T-helper 2 cell treated with Interferon-gamma antibody and Interleukin-4, amounts not matched to agents 5 μg/mL and 100 μg/mL, for 36 hours (primary cell): ENCODE results near the gene RPL18.

Source experiments
- DNase-seq: peaks from one replicate; pipeline ENCODE4 v3.0.0; 2021; ENCODE audit warnings: low spot score
- H3K27ac Mint-ChIP-seq: one replicate; pipeline ENCODE4 v1.8.0; 2021; ENCODE audit warnings: mild to moderate bottlenecking, mixed read lengths
- H3K27me3 Mint-ChIP-seq: one replicate; pipeline ENCODE4 v1.8.0; 2021; ENCODE audit warnings: low read depth, mixed read lengths
- H3K36me3 Mint-ChIP-seq: one replicate; pipeline ENCODE4 v1.8.0; 2021; ENCODE audit warnings: low read depth, mixed read lengths
- H3K4me1 Mint-ChIP-seq: one replicate; pipeline ENCODE4 v1.8.0; 2021; ENCODE audit warnings: low read depth, mixed read lengths
- H3K4me3 Mint-ChIP-seq: one replicate; pipeline ENCODE4 v1.8.0; 2022; ENCODE audit warnings: mild to moderate bottlenecking, moderate library complexity, mixed read lengths
- H3K9me3 Mint-ChIP-seq: one replicate; pipeline ENCODE4 v1.8.0; 2021; ENCODE audit warnings: mixed read lengths

The RPL18 gene

DNA sequence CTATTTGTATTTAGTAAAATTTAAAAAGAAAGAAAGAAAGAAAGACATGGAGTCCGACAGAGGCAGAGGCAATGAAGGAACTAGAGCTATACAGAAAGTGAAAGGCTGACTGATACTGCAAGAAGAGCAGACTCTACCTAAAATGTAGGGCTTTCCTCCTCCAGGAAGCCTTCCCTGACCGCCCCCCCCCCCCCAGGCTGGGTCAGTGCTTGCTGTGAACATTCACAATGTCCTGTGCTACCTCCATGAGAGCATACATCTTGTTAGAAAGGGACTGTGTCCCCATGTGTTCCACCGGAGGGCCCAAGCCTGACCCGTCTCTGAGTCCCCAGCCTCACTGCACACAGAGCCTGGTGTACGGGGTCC lies 32.7 kb upstream of the RPL18 start:
- H3K27ac Mint-ChIP-seq, result no peak overlapping the region
- H3K4me3 Mint-ChIP-seq, result no peak overlapping the region
- peaks cover 23% of the 10 kb centered on the region for H3K4me1 Mint-ChIP-seq
- H3K9me3 Mint-ChIP-seq, result no peaks in the 10 kb centered on the region
- DNase-seq, result no peak
- H3K36me3 Mint-ChIP-seq, result no peaks in the 10 kb centered on the region
- H3K27me3 Mint-ChIP-seq, result no peaks in the 10 kb centered on the region

DNA sequence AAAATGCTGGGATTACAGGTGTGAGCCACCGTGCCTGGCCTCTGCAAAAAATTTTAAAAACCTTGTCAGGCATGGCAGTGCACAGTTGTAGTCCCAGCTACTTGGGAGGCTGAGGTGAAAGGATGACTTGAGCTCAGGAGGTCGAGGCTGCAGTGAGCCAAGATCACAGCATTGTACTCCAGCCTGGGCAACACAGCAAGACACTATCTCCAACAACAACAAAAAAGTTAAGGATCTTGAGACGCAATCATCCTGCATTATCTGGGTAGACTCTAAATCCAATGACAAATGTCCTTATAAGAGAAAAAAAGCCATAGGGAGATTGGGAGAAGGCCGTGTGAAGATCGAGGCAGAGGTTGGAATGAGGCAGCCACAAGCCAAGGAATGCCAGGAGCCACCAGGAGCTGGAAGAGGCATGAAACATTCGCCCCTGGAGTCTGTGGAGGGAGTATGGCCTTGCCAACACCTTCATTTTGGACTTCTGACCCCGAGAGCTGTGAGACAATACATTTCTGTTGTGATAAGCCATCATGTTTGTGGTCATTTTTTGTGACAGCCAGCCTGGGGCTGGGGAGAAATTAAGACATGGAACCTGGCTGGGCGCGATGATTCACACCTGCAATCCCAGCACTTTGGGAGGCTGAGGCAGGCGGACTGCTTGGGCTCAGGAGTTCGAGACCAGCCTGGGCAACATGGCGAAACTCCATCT lies 32.1 kb upstream of the RPL18 start:
- Mint-ChIP-seq H3K4me1 (peaks cover 23% of the 10 kb centered on the region), H3K27me3 (no peaks in the 10 kb centered on the region), H3K4me3 (no peak overlapping the region), H3K9me3 (no peaks in the 10 kb centered on the region), H3K27ac (no peak overlapping the region), H3K36me3 (no peaks in the 10 kb centered on the region)
- DNase-seq, result no peak

DNA sequence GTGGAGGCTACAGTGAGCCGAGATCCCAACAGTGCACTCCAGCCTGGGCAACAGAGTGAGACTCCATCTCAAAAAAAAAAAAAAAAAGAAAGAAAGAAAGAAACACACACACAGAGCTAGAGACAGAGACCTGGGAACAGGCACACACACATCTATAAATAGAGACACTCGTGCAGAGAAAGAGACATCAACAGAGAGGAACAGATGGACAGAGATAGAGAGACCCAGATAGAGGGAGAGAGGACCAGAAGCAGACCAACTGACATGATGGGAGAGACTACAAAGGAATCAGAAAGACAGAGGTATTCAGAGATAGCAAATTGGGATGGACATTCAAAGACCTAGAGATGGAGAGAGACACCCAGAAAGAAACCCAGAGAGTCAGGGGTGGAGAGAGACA lies 29.2 kb upstream of the RPL18 start:
- DNase-seq, result no peak
- peaks cover 38% of the 10 kb centered on the region for H3K4me1 Mint-ChIP-seq
- peaks cover 3% of the 10 kb centered on the region for H3K27me3 Mint-ChIP-seq
- H3K9me3 Mint-ChIP-seq, result no peaks in the 10 kb centered on the region
- H3K27ac Mint-ChIP-seq, result peak overlapping the region; percentile 78
- H3K36me3 Mint-ChIP-seq, result no peaks in the 10 kb centered on the region
- peak overlapping the region; percentile 35 for H3K4me3 Mint-ChIP-seq

DNA sequence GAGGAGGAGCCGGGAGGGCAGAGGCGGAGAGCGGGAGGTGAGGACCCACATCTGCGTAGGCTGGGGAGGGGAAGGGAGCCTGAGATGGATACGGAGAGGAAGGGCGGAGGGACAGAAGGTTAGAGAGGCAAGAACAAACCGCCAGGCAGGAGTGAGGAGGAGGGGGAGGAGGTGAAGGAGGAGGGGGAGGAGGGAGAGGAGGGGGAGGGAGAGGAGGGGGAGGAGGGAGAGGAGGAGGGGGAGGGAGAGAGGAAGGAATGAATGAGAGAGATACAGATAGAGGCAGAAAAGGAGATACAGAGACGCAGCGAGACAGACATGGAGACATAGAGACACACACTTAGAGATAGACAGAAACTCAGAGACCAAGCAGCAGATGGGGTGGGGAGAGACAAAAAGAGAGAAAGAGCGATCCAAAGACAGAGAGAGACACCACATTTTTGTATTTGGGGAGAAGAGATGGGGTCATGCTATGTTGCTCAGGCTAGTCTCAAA lies 27.8 kb upstream of the RPL18 start:
- DNase-seq, result no peak
- Mint-ChIP-seq H3K4me1 (peaks cover 33% of the 10 kb centered on the region), H3K27me3 (peaks cover 3% of the 10 kb centered on the region), H3K36me3 (no peaks in the 10 kb centered on the region), H3K9me3 (no peaks in the 10 kb centered on the region), H3K27ac (peak overlapping the region; percentile 72), H3K4me3 (peak overlapping the region; percentile 47)

DNA sequence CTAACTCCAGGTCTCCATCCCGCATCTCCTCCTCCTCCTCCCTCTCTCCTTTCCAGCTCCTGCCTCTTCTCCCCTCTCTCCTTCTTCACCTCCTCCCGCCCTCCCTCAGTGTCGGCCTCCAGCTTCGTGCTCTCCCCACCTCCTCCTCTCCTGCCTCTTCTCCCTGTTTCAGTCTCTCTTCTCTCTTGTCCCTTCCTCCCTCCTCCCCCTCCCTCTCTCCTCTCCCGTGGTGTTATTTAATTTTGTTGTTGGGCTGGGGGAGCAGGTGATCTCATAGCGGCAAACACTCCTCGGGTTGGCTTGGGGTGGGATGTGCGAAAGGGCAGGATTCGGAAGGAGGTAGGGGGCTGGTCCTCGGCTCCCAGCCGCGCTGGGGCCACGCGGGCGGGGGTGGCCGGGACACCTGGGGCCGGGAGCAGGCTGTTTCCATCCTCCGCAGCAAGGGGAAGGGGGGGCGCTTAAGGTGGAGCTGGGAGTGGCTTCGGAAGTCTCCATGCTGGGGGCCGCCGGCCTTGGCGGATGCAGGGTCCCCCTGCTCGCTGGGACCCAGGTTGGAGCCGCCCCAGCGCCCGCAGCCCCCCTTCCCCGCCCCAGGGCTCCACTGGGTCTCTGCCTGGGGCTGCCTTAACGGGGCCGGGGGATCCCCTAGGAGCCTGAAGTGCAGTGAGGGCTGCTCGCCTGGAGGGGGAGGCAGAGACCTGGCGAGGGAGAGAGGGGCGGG lies 27.2 kb upstream of the RPL18 start, which contains the start of gene CA11:
Gene CA11, minus strand, starts transcription at position 187 of the 721 bp plus-strand sequence. CDS start 555 bp downstream, outside the sequence.
- H3K27ac Mint-ChIP-seq, result peak within 1 kb of the TSS; percentile 84
- peaks cover 35% of the 10 kb centered on the region for H3K4me1 Mint-ChIP-seq
- no peaks in the 10 kb centered on the region for H3K36me3 Mint-ChIP-seq
- peaks cover 3% of the 10 kb centered on the region for H3K27me3 Mint-ChIP-seq
- H3K9me3 Mint-ChIP-seq, result no peaks in the 10 kb centered on the region
- peak within 1 kb of the TSS; percentile 80 for H3K4me3 Mint-ChIP-seq
- DNase-seq, result peak; percentile 85

DNA sequence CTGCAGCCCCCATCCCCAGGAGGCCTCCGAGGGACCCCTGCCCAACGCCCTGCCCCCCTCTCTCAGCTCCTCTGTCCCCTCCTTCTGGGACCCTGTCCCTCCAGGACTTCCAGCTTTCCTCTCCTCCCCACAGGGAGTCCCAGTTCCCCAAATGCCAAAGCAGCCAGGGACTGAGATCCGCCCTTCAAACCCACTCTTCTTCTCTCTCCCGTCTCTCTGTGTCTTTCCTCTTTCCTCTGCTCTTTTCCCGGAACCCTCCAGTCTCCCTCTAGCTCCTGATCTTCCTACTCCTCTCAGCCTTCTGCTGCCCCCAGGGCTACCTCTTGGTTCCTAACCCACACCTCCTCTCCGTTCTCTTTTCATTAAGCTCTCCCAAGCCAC lies 26.6 kb upstream of the RPL18 start:
- peaks cover 35% of the 10 kb centered on the region for H3K4me1 Mint-ChIP-seq
- no peaks in the 10 kb centered on the region for H3K9me3 Mint-ChIP-seq
- H3K27ac Mint-ChIP-seq, result peak overlapping the region; percentile 84
- H3K36me3 Mint-ChIP-seq, result no peaks in the 10 kb centered on the region
- H3K4me3 Mint-ChIP-seq, result peak overlapping the region; percentile 80
- peaks cover 3% of the 10 kb centered on the region for H3K27me3 Mint-ChIP-seq
- no peak for DNase-seq

DNA sequence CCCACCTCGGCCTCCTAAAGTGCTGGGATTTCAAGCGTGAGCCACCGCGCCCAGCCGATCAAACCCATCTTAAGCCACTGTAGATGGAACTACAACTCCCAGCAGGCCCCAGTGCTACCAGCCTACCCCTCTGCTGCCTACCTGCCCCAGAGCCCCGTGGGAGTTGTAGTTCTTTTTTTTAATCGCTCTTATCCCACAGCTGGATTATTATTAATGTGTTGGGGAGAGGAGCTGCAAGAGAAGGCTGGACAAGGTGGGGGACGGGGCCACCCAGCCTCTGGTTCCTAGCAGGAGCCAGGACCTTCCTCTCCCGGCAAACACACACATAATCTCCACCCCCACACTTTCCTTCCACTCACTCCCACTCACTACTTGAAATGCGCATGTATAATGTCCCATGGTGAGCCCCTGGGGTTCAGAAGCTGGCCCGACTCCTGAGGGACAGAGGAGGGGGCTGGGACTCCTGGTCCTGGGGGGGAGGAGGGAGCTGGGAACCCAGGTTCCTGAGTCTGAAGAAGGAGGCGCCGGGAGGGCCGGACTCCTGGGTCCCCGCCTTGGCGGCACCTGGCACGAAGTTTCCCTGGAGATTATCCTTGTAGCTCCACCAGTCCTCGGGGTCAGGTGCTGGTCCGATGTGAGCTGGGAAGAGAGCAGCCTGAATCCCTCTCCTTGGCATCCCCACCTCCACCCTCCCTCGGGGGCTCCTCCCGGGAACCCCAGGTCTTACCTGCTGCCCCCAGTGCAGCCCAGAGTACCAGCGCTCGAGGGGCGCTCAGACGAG lies 26.1 kb upstream of the RPL18 start:
- Mint-ChIP-seq H3K27me3 (peaks cover 3% of the 10 kb centered on the region), H3K27ac (no peak overlapping the region), H3K36me3 (no peaks in the 10 kb centered on the region), H3K4me1 (peaks cover 35% of the 10 kb centered on the region), H3K4me3 (peak overlapping the region; percentile 80), H3K9me3 (no peaks in the 10 kb centered on the region)
- DNase-seq, result peak; percentile 66

DNA sequence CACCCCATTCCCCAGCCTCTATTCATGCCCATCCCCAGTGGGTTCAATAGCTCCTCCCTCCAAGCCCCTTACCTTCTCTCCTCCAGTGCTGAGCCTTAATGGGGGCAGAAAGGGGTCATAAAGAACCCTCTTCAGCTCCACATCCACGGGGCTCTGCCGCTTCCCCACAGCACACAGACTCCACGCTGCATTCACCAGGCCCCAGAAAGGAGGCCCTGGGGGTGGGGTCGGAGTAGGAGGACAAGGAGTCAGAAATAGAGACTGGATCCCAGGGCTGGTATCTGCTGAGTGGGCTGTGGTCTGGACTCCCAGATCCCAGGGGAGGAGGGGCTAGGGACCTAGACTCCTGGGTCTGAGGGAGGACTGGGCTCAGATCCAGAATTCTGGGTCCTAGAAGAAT lies 25.4 kb upstream of the RPL18 start:
- Mint-ChIP-seq H3K27me3 (peaks cover 3% of the 10 kb centered on the region), H3K9me3 (no peaks in the 10 kb centered on the region), H3K36me3 (no peaks in the 10 kb centered on the region), H3K27ac (no peak overlapping the region), H3K4me1 (peaks cover 31% of the 10 kb centered on the region), H3K4me3 (no peak overlapping the region)
- no peak for DNase-seq

DNA sequence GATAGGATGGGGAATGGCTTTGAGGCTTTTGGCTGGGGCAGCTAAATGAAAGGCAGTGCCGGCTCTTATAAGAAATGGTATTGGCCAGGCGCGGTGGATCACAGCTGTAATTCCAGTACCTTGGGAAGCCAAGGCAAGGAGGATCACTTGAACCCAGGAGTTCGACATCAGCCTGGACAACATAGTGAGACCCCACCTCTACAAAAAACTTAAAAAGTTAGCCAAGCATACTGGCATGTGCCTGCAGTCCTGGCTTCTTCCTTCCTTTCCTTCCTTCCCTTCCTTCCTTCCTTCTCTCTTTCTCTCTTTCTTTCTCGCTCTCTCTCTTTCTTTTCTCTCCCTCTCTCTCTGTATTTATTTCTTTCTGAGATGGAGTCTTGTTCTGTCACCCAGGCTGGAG lies 23.9 kb upstream of the RPL18 start:
- Mint-ChIP-seq H3K27me3 (peaks cover 3% of the 10 kb centered on the region), H3K27ac (no peak overlapping the region), H3K9me3 (peaks cover 5% of the 10 kb centered on the region), H3K4me3 (no peak overlapping the region), H3K36me3 (no peaks in the 10 kb centered on the region), H3K4me1 (peaks cover 31% of the 10 kb centered on the region)
- DNase-seq, result no peak

DNA sequence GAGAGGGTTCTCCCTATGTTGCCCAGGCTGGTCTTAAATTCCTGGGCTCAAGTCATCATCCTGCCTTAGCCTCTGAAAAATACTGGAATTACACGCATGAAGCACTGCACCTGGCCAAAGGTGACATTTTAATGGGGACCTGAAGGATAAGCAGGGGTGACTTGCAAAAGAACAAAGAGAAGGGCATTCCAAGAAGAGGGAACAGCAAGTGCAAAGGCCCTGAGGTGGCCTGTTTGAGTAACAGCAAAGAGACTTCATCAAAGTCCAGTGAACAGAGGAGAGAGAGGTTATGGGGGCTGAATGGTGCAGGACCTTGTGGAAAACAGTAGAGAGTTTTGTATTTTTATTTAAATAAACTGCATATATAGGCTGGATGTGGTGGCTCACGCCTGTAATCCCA lies 22.9 kb upstream of the RPL18 start:
- Mint-ChIP-seq H3K27me3 (peaks cover 3% of the 10 kb centered on the region), H3K4me1 (peaks cover 30% of the 10 kb centered on the region), H3K9me3 (peaks cover 5% of the 10 kb centered on the region), H3K27ac (no peak overlapping the region), H3K4me3 (no peak overlapping the region), H3K36me3 (no peaks in the 10 kb centered on the region)
- no peak for DNase-seq

DNA sequence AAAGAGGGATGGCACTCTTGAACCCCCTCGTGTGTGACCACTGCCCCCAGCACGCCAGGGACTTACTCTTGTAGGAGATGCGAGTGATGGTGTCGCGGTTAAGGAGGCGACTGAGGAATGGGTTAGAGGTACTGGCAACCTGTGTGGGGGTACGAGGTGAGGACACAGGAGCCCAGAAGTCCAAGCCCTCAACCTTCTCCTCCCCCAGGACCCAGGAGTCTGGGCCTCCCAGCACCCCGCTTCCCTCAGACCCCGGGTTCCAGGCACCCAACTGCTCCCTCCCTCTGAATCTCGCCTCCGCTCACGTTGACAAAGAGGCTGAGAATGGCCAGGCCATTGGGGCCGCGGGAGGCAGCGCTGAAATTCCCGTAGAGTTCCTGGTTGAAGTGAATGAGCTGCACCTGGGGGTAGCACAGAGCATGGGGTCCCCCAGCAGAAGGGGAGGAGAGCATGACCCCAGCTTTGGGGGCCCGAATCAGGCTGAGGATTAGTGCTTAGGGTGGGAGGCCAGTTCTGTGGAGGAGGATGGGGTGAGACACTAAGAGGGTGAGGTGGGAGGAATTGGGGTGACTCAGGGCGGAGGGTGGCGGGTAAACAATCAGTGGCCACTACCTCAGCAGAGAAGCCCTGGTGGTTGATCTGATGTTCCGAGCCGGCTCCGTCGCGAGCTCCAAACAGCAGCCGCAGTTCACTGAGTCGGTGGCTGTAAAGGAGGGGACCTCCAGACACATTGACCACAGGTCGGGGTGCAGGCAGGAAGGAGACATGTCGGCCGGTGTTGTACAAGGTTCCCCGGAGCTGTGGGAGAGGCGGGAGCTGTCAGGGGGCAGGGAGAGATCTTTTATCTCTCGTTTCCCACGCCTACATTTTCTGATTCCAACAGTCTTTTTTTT lies 20.8 kb upstream of the RPL18 start:
- H3K4me1 Mint-ChIP-seq, result peaks cover 28% of the 10 kb centered on the region
- no peak overlapping the region for H3K27ac Mint-ChIP-seq
- H3K4me3 Mint-ChIP-seq, result no peak overlapping the region
- no peaks in the 10 kb centered on the region for H3K27me3 Mint-ChIP-seq
- no peaks in the 10 kb centered on the region for H3K36me3 Mint-ChIP-seq
- no peak for DNase-seq
- H3K9me3 Mint-ChIP-seq, result peaks cover 5% of the 10 kb centered on the region

DNA sequence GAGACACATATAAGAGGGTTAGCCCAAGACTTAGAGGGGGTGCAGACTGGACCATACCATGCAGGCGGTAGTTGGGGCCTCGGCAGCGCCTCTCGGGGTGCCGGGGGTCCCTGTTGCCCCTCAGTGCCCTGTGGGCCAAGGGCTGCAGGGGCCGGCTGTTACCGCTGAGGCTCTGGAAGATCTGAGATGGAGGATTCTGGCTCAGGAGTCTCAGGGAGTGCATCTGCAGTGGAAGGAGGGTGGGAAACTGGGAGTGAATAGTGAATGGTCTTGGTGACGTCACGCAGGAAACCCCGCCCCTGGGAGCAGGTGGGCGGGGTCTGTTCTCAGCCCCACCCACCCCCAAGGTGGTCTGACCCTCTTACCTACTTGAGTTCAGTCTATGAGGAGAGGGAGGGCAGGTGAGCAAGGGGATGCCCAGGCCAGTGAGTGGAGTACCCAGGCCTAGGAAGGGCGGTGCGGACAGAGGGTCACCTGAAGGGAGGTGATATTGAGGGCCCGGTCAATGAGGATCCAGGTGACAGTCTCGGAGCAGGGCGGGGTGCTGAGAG lies 19.9 kb upstream of the RPL18 start:
- Mint-ChIP-seq H3K36me3 (no peaks in the 10 kb centered on the region), H3K27me3 (no peaks in the 10 kb centered on the region), H3K27ac (peak overlapping the region; percentile 100), H3K9me3 (peaks cover 5% of the 10 kb centered on the region), H3K4me3 (peak overlapping the region; percentile 85), H3K4me1 (peaks cover 28% of the 10 kb centered on the region)
- DNase-seq, result no peak
